ENCODE data around the gene IREB2. TPM values are rescaled to one million over a fixed set of nuclear protein-coding genes. Genes with fewer than 3 reads are reported as not detected.

The IREB2 gene
- total RNA-seq, 1 donor from 2014 or later: 55.9 TPM

- Mint-ChIP-seq H3K4me1 (ENCODE audit: unreplicated experiment) (peaks cover 42% of the 10 kb centered on the region), H3K4me3 (ENCODE audit: unreplicated experiment) (no peak overlapping the region), H3K9me3 (ENCODE audit: unreplicated experiment) (no peaks in the 10 kb centered on the region), H3K36me3 (ENCODE audit: unreplicated experiment) (no peaks in the 10 kb centered on the region), H3K27me3 (ENCODE audit: unreplicated experiment) (peaks cover 8% of the 10 kb centered on the region), H3K27ac (ENCODE audit: unreplicated experiment) (no peak overlapping the region)
- DNase-seq (ENCODE audit: extremely low spot score, unreplicated experiment): no peak
- TF ChIP-seq, protein P1, sequence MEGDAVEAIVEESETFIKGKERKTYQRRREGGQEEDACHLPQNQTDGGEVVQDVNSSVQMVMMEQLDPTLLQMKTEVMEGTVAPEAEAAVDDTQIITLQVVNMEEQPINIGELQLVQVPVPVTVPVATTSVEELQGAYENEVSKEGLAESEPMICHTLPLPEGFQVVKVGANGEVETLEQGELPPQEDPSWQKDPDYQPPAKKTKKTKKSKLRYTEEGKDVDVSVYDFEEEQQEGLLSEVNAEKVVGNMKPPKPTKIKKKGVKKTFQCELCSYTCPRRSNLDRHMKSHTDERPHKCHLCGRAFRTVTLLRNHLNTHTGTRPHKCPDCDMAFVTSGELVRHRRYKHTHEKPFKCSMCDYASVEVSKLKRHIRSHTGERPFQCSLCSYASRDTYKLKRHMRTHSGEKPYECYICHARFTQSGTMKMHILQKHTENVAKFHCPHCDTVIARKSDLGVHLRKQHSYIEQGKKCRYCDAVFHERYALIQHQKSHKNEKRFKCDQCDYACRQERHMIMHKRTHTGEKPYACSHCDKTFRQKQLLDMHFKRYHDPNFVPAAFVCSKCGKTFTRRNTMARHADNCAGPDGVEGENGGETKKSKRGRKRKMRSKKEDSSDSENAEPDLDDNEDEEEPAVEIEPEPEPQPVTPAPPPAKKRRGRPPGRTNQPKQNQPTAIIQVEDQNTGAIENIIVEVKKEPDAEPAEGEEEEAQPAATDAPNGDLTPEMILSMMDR (IDR thresholded peaks at IDR 0.05): no peak
Measured at GRCh38 chr15:78394026-78394425, 44.0 kb upstream of the IREB2 start.

DNA sequence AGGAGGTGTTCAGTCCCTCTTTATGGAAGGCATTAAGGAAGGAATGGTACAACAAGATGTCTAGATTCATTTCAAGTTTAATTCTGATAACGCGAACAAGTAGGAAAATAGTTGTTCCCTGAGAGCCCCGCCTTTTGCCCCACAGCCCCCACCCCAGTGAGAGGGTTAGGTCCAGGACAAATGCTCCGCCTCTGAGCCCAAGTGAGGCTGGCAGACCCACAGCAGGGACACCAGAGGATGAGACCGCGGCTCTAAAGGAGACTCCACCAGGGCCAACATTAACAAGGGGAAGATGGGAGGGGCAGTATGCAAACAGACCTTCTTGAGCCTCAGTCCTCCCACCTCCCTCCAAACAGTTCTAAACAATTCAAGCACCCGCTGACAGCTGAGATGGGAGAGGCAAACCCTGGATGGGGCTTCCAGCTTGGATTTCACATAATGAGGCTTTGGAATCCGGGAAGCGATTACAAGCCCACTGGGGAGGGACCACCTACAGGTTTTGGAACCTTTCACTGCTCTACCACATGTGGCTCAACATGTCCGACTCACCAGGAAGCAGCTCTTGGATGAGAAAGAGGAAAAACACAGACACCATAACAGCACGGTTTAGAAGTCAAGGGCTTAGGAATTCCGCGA lies 42.9 kb upstream of the IREB2 start:
- Mint-ChIP-seq H3K9me3 (ENCODE audit: unreplicated experiment) (no peaks in the 10 kb centered on the region), H3K4me3 (ENCODE audit: unreplicated experiment) (no peak overlapping the region), H3K36me3 (ENCODE audit: unreplicated experiment) (no peaks in the 10 kb centered on the region), H3K27me3 (ENCODE audit: unreplicated experiment) (peaks cover 7% of the 10 kb centered on the region), H3K27ac (ENCODE audit: unreplicated experiment) (peak overlapping the region; percentile 73), H3K4me1 (ENCODE audit: unreplicated experiment) (peaks cover 32% of the 10 kb centered on the region)
- no peak for DNase-seq (ENCODE audit: extremely low spot score, unreplicated experiment)
- TF ChIP-seq, protein P1 (IDR thresholded peaks at IDR 0.05): no peak

- H3K9me3 Mint-ChIP-seq (ENCODE audit: unreplicated experiment): no peaks in the 10 kb centered on the region
- peaks cover 28% of the 10 kb centered on the region for H3K4me1 Mint-ChIP-seq (ENCODE audit: unreplicated experiment)
- DNase-seq (ENCODE audit: extremely low spot score, unreplicated experiment): no peak
- no peak overlapping the region for H3K4me3 Mint-ChIP-seq (ENCODE audit: unreplicated experiment)
- peak overlapping the region; percentile 73 for H3K27ac Mint-ChIP-seq (ENCODE audit: unreplicated experiment)
- no peaks in the 10 kb centered on the region for H3K36me3 Mint-ChIP-seq (ENCODE audit: unreplicated experiment)
- TF ChIP-seq, protein P1 (IDR thresholded peaks at IDR 0.05): no peak
- H3K27me3 Mint-ChIP-seq (ENCODE audit: unreplicated experiment): peaks cover 7% of the 10 kb centered on the region
Measured at GRCh38 chr15:78396186-78396814, 41.7 kb upstream of the IREB2 start.

- H3K4me3 Mint-ChIP-seq (ENCODE audit: unreplicated experiment): no peak overlapping the region
- H3K4me1 Mint-ChIP-seq (ENCODE audit: unreplicated experiment): peaks cover 28% of the 10 kb centered on the region
- H3K36me3 Mint-ChIP-seq (ENCODE audit: unreplicated experiment): no peaks in the 10 kb centered on the region
- no peak for DNase-seq (ENCODE audit: extremely low spot score, unreplicated experiment)
- H3K27me3 Mint-ChIP-seq (ENCODE audit: unreplicated experiment): peaks cover 8% of the 10 kb centered on the region
- no peak overlapping the region for H3K27ac Mint-ChIP-seq (ENCODE audit: unreplicated experiment)
- no peaks in the 10 kb centered on the region for H3K9me3 Mint-ChIP-seq (ENCODE audit: unreplicated experiment)
- TF ChIP-seq, protein P1 (IDR thresholded peaks at IDR 0.05): peak; percentile 25
Measured at GRCh38 chr15:78396976-78397375, 41.0 kb upstream of the IREB2 start.

GRCh38 chr15:78397382-78397781 lies 40.6 kb upstream of the IREB2 start:
- no peaks in the 10 kb centered on the region for H3K9me3 Mint-ChIP-seq (ENCODE audit: unreplicated experiment)
- TF ChIP-seq, protein P1 (IDR thresholded peaks at IDR 0.05): no peak
- H3K27ac Mint-ChIP-seq (ENCODE audit: unreplicated experiment): no peak overlapping the region
- no peaks in the 10 kb centered on the region for H3K36me3 Mint-ChIP-seq (ENCODE audit: unreplicated experiment)
- DNase-seq (ENCODE audit: extremely low spot score, unreplicated experiment): no peak
- peaks cover 28% of the 10 kb centered on the region for H3K4me1 Mint-ChIP-seq (ENCODE audit: unreplicated experiment)
- peaks cover 12% of the 10 kb centered on the region for H3K27me3 Mint-ChIP-seq (ENCODE audit: unreplicated experiment)
- H3K4me3 Mint-ChIP-seq (ENCODE audit: unreplicated experiment): no peak overlapping the region

All from osteocyte (in vitro differentiated cells).